ENCODE measurements around the gene DLG2. TPM values are rescaled to one million over a fixed set of nuclear protein-coding genes. Genes with fewer than 3 reads are reported as not detected.

Gene DLG2
- polyA plus RNA-seq, 2 donors: 2.6 to 6.7 TPM

DNA sequence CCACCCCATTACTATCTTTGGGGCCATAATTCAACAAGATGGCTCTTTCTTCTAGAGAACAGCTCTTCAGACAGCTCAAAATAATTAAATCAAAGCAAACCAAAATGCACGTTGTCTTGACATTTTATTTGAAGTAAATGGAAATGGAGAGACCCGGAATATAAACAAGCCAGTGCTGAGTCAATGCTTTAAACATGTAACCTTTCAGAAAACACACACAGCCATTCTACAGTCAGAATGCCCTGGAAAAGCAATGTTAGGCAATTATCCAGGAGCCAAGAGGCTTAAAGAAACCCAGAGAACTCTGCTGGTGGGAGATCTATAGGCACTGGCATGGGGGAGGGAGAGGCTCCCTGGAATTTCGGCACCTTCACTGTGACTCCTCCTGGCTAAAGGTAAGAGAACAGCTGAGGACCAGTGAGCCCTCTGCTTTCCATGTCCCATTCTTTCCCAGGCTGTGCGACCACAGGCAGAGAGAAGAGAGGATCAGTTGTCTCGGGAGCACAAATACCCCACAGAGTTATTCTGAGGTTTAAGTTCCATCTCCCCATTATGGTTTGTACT lies 2086.9 kb downstream of the DLG2 start:
- 62 to 71% methylated on average over 5 of the region's 5 CpGs for WGBS, 2 donors
- H3K27me3 ChIP-seq (ENCODE audit: control insufficient read depth in 1 of 2, insufficient read depth in 2 of 2, low read length in 2 of 2): no peaks in the 10 kb centered on the region
- H3K36me3 ChIP-seq (ENCODE audit: control insufficient read depth in 2 of 2, insufficient read depth in 2 of 2, low read length in 1 of 2): no peaks in the 10 kb centered on the region
- H3K9me3 ChIP-seq (ENCODE audit: control insufficient read depth in 2 of 2, insufficient read depth in 1 of 2, low read depth in 1 of 2, low read length in 1 of 2): no peaks in the 10 kb centered on the region
- no peaks in the 10 kb centered on the region for H3K4me1 ChIP-seq (ENCODE audit: control insufficient read depth in 2 of 2, insufficient read depth in 2 of 2, low read length in 1 of 2)
- H3K4me3 ChIP-seq (ENCODE audit: low read depth in 1 of 2, low read length in 2 of 2): no peak overlapping the region
- no peak overlapping the region for H3K27ac ChIP-seq (ENCODE audit: low read depth in 2 of 2, low read length in 1 of 2)

DNA sequence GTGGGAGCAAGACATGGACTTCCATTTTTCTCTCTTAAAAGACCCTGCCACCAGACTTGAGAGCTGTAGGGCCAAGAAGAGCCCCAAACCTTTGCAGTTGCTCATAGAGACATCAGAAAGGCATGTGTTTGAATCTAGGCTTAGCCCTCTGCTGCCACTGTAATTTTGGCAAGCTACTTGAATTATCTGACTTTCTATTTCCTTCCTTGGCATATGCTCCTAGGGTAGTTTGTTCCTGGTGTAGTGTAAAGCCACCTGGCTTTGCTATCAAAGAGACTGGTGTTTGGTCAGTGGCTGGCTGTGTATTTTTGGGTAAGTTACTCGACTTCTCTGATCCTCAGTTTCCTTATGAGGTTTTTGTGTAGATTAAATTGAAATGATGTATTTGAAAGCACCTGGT lies 2088.9 kb downstream of the DLG2 start:
- whole genome bisulfite sequencing, 2 donors: 77 to 83% methylated on average over 1 of the region's 1 CpG

DNA sequence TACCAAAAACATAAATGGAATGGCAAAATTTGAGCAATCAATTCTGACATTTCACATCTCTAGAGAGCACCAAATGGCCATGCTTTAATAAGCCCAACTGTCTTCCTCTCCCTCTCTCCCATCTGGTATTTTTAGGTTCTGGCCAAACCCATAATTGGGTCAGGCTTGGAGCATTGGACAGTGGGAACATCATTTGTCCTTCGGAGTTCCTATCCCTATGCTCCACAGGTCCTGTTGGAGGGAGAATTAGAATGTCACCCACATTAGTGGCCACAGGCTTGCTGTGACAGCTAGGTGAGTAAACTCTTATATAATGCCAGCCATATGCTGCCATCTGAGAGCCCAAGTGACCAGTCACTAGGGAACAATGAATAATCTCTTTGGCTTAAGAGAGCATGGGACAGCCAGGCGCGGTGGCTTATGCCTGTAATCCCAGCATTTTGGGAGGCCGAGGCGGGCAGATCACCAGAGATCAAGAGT lies 2090.0 kb downstream of the DLG2 start:
- no peak overlapping the region for H3K27ac ChIP-seq (ENCODE audit: low read depth in 2 of 2, low read length in 1 of 2)
- WGBS, 2 donors: 88 to 89% methylated on average over 5 of the region's 5 CpGs
- no peak overlapping the region for H3K4me3 ChIP-seq (ENCODE audit: low read depth in 1 of 2, low read length in 2 of 2)

More for the DNA sequence above, 2088.9 kb downstream of the DLG2 start:
- Histone ChIP-seq H3K4me1 (ENCODE audit: control insufficient read depth in 2 of 2, insufficient read depth in 2 of 2, low read length in 1 of 2) (no peaks in the 10 kb centered on the region), H3K27me3 (ENCODE audit: control insufficient read depth in 1 of 2, insufficient read depth in 2 of 2, low read length in 2 of 2) (no peaks in the 10 kb centered on the region), H3K27ac (ENCODE audit: low read depth in 2 of 2, low read length in 1 of 2) (no peak overlapping the region), H3K9me3 (ENCODE audit: control insufficient read depth in 2 of 2, insufficient read depth in 1 of 2, low read depth in 1 of 2, low read length in 1 of 2) (no peaks in the 10 kb centered on the region), H3K36me3 (ENCODE audit: control insufficient read depth in 2 of 2, insufficient read depth in 2 of 2, low read length in 1 of 2) (no peaks in the 10 kb centered on the region), H3K4me3 (ENCODE audit: low read depth in 1 of 2, low read length in 2 of 2) (no peak overlapping the region)

DNA sequence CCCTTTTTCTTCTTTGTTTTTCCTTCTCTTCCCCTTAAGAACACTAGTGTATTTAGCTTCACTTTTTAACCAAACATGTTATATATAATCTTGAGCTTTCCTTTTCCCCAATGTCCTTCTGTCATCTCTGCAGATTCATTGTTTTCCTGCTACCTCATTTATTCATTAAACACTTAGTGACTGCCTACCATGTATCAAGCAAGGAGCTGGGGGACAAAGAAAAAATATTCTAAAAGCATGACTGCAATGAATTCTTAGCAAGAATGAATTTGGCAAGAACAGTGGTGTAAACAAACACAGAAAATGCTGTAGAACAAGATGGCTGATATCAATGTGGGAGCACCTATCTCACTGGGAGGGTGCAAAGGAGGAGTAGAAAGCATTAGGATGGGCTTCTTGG lies 2094.0 kb downstream of the DLG2 start:
- H3K27ac ChIP-seq (ENCODE audit: low read depth in 2 of 2, low read length in 1 of 2): no peak overlapping the region
- H3K4me3 ChIP-seq (ENCODE audit: low read depth in 1 of 2, low read length in 2 of 2): no peak overlapping the region
- H3K9me3 ChIP-seq (ENCODE audit: control insufficient read depth in 2 of 2, insufficient read depth in 1 of 2, low read depth in 1 of 2, low read length in 1 of 2): no peaks in the 10 kb centered on the region
- H3K4me1 ChIP-seq (ENCODE audit: control insufficient read depth in 2 of 2, insufficient read depth in 2 of 2, low read length in 1 of 2): no peaks in the 10 kb centered on the region
- H3K27me3 ChIP-seq (ENCODE audit: control insufficient read depth in 1 of 2, insufficient read depth in 2 of 2, low read length in 2 of 2): no peaks in the 10 kb centered on the region
- H3K36me3 ChIP-seq (ENCODE audit: control insufficient read depth in 2 of 2, insufficient read depth in 2 of 2, low read length in 1 of 2): no peaks in the 10 kb centered on the region

More for the DNA sequence above, 2090.0 kb downstream of the DLG2 start:
- Histone ChIP-seq H3K4me1 (ENCODE audit: control insufficient read depth in 2 of 2, insufficient read depth in 2 of 2, low read length in 1 of 2) (no peaks in the 10 kb centered on the region), H3K36me3 (ENCODE audit: control insufficient read depth in 2 of 2, insufficient read depth in 2 of 2, low read length in 1 of 2) (no peaks in the 10 kb centered on the region), H3K27me3 (ENCODE audit: control insufficient read depth in 1 of 2, insufficient read depth in 2 of 2, low read length in 2 of 2) (no peaks in the 10 kb centered on the region), H3K9me3 (ENCODE audit: control insufficient read depth in 2 of 2, insufficient read depth in 1 of 2, low read depth in 1 of 2, low read length in 1 of 2) (no peaks in the 10 kb centered on the region)

DNA sequence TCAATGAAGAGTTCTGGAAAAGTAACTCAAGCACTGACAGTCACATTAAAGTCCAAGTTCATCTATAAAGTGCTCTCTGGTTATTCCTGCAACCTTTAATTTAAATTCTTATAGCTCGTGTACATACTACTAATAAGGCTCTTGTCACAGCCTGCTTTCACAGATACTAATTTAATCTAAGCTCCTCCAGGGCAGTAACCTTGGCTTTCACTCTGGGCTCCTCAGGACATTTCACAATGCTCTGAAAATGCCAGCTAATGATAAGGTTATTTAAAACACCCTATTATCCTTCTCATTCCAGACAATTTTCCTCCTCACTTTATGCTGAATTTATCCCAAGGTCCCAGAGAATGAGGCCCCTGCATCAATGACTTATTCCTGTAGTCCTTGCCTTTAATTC lies 2098.3 kb downstream of the DLG2 start:
- Histone ChIP-seq H3K36me3 (ENCODE audit: control insufficient read depth in 2 of 2, insufficient read depth in 2 of 2, low read length in 1 of 2) (no peaks in the 10 kb centered on the region), H3K4me1 (ENCODE audit: control insufficient read depth in 2 of 2, insufficient read depth in 2 of 2, low read length in 1 of 2) (no peaks in the 10 kb centered on the region), H3K4me3 (ENCODE audit: low read depth in 1 of 2, low read length in 2 of 2) (no peak overlapping the region), H3K27me3 (ENCODE audit: control insufficient read depth in 1 of 2, insufficient read depth in 2 of 2, low read length in 2 of 2) (no peaks in the 10 kb centered on the region), H3K9me3 (ENCODE audit: control insufficient read depth in 2 of 2, insufficient read depth in 1 of 2, low read depth in 1 of 2, low read length in 1 of 2) (no peaks in the 10 kb centered on the region), H3K27ac (ENCODE audit: low read depth in 2 of 2, low read length in 1 of 2) (no peak overlapping the region)
- 24 to 56% methylated on average over 1 of the region's 1 CpG for WGBS, 2 donors

DNA sequence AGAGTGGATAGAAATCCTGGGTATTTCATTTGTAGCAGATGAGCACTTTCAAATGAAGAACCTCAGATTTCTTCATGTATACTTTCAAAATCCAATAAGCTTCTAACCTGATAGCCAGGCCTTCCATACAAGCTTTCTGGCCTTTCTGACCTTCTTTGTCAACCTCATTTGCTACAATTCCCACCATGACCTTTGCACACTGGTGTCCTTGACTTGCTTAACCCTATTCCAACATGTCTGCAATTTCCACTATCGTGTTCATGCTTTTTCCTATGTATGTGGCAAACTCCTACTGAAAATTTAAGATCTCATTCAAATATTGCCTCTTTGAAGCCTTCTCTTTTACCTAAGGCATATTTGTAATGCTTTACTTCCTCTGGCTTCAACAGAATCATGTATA lies 2098.9 kb downstream of the DLG2 start:
- H3K27ac ChIP-seq (ENCODE audit: low read depth in 2 of 2, low read length in 1 of 2): no peak overlapping the region
- H3K27me3 ChIP-seq (ENCODE audit: control insufficient read depth in 1 of 2, insufficient read depth in 2 of 2, low read length in 2 of 2): no peaks in the 10 kb centered on the region
- no peaks in the 10 kb centered on the region for H3K36me3 ChIP-seq (ENCODE audit: control insufficient read depth in 2 of 2, insufficient read depth in 2 of 2, low read length in 1 of 2)
- no peak overlapping the region for H3K4me3 ChIP-seq (ENCODE audit: low read depth in 1 of 2, low read length in 2 of 2)
- WGBS, 2 donors: 86 to 91% methylated on average over 1 of the region's 1 CpG
- H3K9me3 ChIP-seq (ENCODE audit: control insufficient read depth in 2 of 2, insufficient read depth in 1 of 2, low read depth in 1 of 2, low read length in 1 of 2): no peaks in the 10 kb centered on the region
- H3K4me1 ChIP-seq (ENCODE audit: control insufficient read depth in 2 of 2, insufficient read depth in 2 of 2, low read length in 1 of 2): no peaks in the 10 kb centered on the region

DNA sequence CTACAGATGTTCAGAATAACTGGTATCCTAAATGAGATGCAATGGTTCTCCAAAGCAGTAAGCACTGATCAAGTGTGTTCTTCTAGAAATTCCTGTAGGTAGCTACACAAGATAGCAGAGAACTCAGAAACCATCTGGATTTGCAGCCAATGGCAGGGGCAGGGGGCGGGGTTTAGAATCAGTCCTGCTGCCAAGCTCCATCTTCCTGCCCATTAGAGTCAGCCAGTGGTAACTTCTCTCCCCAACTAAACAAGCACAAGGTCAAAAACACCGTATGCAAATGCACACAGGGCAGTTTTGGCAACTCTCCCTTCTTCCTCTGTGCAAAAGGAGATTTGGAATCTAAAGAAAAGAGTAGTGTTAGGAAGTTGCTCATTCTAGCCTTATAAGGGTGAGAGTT lies 2103.5 kb downstream of the DLG2 start:
- Histone ChIP-seq H3K9me3 (ENCODE audit: control insufficient read depth in 2 of 2, insufficient read depth in 1 of 2, low read depth in 1 of 2, low read length in 1 of 2) (no peaks in the 10 kb centered on the region), H3K27me3 (ENCODE audit: control insufficient read depth in 1 of 2, insufficient read depth in 2 of 2, low read length in 2 of 2) (no peaks in the 10 kb centered on the region), H3K4me1 (ENCODE audit: control insufficient read depth in 2 of 2, insufficient read depth in 2 of 2, low read length in 1 of 2) (no peaks in the 10 kb centered on the region), H3K36me3 (ENCODE audit: control insufficient read depth in 2 of 2, insufficient read depth in 2 of 2, low read length in 1 of 2) (no peaks in the 10 kb centered on the region), H3K27ac (ENCODE audit: low read depth in 2 of 2, low read length in 1 of 2) (no peak overlapping the region), H3K4me3 (ENCODE audit: low read depth in 1 of 2, low read length in 2 of 2) (no peak overlapping the region)
- 64 to 70% methylated on average over 2 of the region's 2 CpGs for WGBS, 2 donors

DNA sequence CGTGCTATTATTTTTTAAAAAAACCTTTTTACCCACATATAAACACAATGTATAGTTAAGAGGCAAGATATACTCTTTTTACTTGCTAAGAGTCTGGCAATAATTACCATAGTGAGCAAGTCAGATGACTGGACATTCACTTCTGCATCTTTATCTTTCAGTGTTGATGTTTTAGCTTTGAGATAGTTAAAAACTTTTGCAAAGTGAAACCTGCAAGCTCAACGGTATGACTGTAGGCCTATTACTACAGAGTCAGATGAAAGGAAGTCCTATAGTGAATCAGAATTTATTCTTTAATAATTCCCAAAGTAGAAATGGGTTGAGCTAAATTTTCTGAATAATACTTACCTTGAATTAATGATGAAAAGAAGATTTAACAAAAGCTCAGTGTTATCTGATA lies 2104.2 kb downstream of the DLG2 start:
- no peaks in the 10 kb centered on the region for H3K4me1 ChIP-seq (ENCODE audit: control insufficient read depth in 2 of 2, insufficient read depth in 2 of 2, low read length in 1 of 2)
- no peak overlapping the region for H3K27ac ChIP-seq (ENCODE audit: low read depth in 2 of 2, low read length in 1 of 2)
- WGBS, 2 donors: 73 to 74% methylated on average over 2 of the region's 2 CpGs
- no peak overlapping the region for H3K4me3 ChIP-seq (ENCODE audit: low read depth in 1 of 2, low read length in 2 of 2)
- no peaks in the 10 kb centered on the region for H3K36me3 ChIP-seq (ENCODE audit: control insufficient read depth in 2 of 2, insufficient read depth in 2 of 2, low read length in 1 of 2)
- no peaks in the 10 kb centered on the region for H3K27me3 ChIP-seq (ENCODE audit: control insufficient read depth in 1 of 2, insufficient read depth in 2 of 2, low read length in 2 of 2)
- H3K9me3 ChIP-seq (ENCODE audit: control insufficient read depth in 2 of 2, insufficient read depth in 1 of 2, low read depth in 1 of 2, low read length in 1 of 2): peaks cover 0 to 2% of the 10 kb centered on the region in 2 donors

DNA sequence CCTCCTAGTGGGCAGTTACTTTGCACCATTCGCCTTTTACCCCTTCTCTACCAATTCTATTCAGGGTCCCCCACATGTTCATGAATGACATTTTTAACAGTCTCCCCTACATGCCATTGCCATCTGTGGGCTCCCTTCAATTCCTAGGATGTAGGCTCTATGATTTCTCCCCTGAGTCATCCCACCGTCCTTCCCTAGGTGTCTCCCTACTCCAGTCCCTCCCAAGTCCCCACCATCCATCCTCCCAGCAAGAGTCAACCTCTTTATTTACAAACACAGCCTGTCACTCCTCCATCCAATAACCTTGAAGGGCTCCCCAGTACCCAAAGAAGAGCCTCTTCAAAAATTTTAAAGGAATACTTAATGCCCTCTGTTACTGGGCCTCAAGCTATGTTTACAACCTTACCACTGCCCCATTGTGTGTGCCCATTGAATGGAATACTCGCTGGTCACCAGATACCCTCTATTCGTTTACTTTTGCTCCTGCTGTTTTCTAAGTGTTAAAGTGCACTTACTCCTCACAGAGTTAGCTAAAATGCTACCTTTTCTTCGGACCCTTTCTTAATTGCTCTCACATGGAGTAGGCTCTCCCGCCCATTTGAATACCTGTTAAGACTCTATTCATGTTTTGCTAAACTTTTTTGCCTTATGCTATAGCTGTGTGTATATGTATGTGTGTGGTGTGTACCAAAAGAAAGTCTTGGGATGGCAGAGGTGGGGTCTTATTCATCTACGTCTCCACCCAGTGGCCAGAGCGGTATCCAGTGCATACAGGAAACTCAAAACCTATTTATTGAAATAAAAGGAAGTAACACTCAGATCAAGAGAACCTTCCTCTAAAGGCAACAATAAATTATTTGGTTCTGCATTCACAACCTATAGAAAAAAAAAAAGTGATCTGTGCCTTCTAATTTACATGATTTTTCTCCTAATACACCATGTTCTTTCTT lies 2105.2 kb downstream of the DLG2 start:
- Histone ChIP-seq H3K4me1 (ENCODE audit: control insufficient read depth in 2 of 2, insufficient read depth in 2 of 2, low read length in 1 of 2) (no peaks in the 10 kb centered on the region), H3K27ac (ENCODE audit: low read depth in 2 of 2, low read length in 1 of 2) (no peak overlapping the region), H3K36me3 (ENCODE audit: control insufficient read depth in 2 of 2, insufficient read depth in 2 of 2, low read length in 1 of 2) (no peaks in the 10 kb centered on the region), H3K4me3 (ENCODE audit: low read depth in 1 of 2, low read length in 2 of 2) (no peak overlapping the region), H3K27me3 (ENCODE audit: control insufficient read depth in 1 of 2, insufficient read depth in 2 of 2, low read length in 2 of 2) (no peaks in the 10 kb centered on the region), H3K9me3 (ENCODE audit: control insufficient read depth in 2 of 2, insufficient read depth in 1 of 2, low read depth in 1 of 2, low read length in 1 of 2) (peaks cover 0 to 2% of the 10 kb centered on the region in 2 donors)
- 78% methylated on average over 8 of the region's 8 CpGs for WGBS, 2 donors
